ENCODE data around the gene UST.

The UST gene

GRCh38 chr6:148769304-148769968 is 22.6 kb downstream of the UST start:
- H3K79me2 ChIP-seq (ENCODE audit: insufficient read depth, low read depth): no peaks in the 10 kb centered on the region
- no peak for TF ChIP-seq CTCF (conservative IDR thresholded peaks at IDR 0.05; ENCODE audit: low read depth, low read length)

GRCh38 chr6:148770408-148771211 is 23.8 kb downstream of the UST start:
- Histone ChIP-seq H3K27ac (no peak overlapping the region), H4K20me1 (ENCODE audit: insufficient read depth) (no peaks in the 10 kb centered on the region), H3K36me3 (ENCODE audit: insufficient read depth) (no peaks in the 10 kb centered on the region), H3K4me3 (IDR thresholded peaks at IDR 0.05; ENCODE audit: insufficient read depth, low read depth, low read length) (no peak overlapping the region), H3K79me2 (ENCODE audit: insufficient read depth, low read depth) (no peaks in the 10 kb centered on the region), H3K4me1 (ENCODE audit: low read depth, poor library complexity, severe bottlenecking) (no peaks in the 10 kb centered on the region), H2AFZ (ENCODE audit: low read depth) (no peak overlapping the region), H3K9ac (no peak overlapping the region), H3K4me2 (no peak overlapping the region), H3K27me3 (ENCODE audit: insufficient read depth, low read depth) (no peaks in the 10 kb centered on the region)
- no peak for TF ChIP-seq CTCF (conservative IDR thresholded peaks at IDR 0.05; ENCODE audit: low read depth, low read length)

More at GRCh38 chr6:148769304-148769968, 22.6 kb downstream of the UST start:
- no peaks in the 10 kb centered on the region for H3K4me1 ChIP-seq (ENCODE audit: low read depth, poor library complexity, severe bottlenecking)
- no peaks in the 10 kb centered on the region for H3K36me3 ChIP-seq (ENCODE audit: insufficient read depth)
- no peak overlapping the region for H3K4me2 ChIP-seq
- no peak overlapping the region for H3K9ac ChIP-seq
- H3K27me3 ChIP-seq (ENCODE audit: insufficient read depth, low read depth): no peaks in the 10 kb centered on the region
- no peaks in the 10 kb centered on the region for H4K20me1 ChIP-seq (ENCODE audit: insufficient read depth)
- no peak overlapping the region for H2AFZ ChIP-seq (ENCODE audit: low read depth)
- no peak overlapping the region for H3K4me3 ChIP-seq (IDR thresholded peaks at IDR 0.05; ENCODE audit: insufficient read depth, low read depth, low read length)
- no peak overlapping the region for H3K27ac ChIP-seq

- no peak for TF ChIP-seq CTCF (conservative IDR thresholded peaks at IDR 0.05; ENCODE audit: low read depth, low read length)
- no peaks in the 10 kb centered on the region for H3K79me2 ChIP-seq (ENCODE audit: insufficient read depth, low read depth)
- H3K27ac ChIP-seq: no peak overlapping the region
- no peaks in the 10 kb centered on the region for H3K4me1 ChIP-seq (ENCODE audit: low read depth, poor library complexity, severe bottlenecking)
- no peak overlapping the region for H3K9ac ChIP-seq
- no peak overlapping the region for H2AFZ ChIP-seq (ENCODE audit: low read depth)
- no peaks in the 10 kb centered on the region for H4K20me1 ChIP-seq (ENCODE audit: insufficient read depth)
- H3K4me3 ChIP-seq (IDR thresholded peaks at IDR 0.05; ENCODE audit: insufficient read depth, low read depth, low read length): no peak overlapping the region
- no peak overlapping the region for H3K4me2 ChIP-seq
- H3K36me3 ChIP-seq (ENCODE audit: insufficient read depth): no peaks in the 10 kb centered on the region
- H3K27me3 ChIP-seq (ENCODE audit: insufficient read depth, low read depth): no peaks in the 10 kb centered on the region
These were observed 24.4 kb downstream of the UST start for GRCh38 chr6:148771212-148771601.

GRCh38 chr6:148771896-148772554 is 25.2 kb downstream of the UST start:
- no peaks in the 10 kb centered on the region for H3K4me1 ChIP-seq (ENCODE audit: low read depth, poor library complexity, severe bottlenecking)
- no peak overlapping the region for H3K9ac ChIP-seq

More at GRCh38 chr6:148771896-148772554, 25.2 kb downstream of the UST start:
- Histone ChIP-seq H3K4me3 (IDR thresholded peaks at IDR 0.05; ENCODE audit: insufficient read depth, low read depth, low read length) (no peak overlapping the region), H3K27ac (no peak overlapping the region), H3K79me2 (ENCODE audit: insufficient read depth, low read depth) (no peaks in the 10 kb centered on the region), H2AFZ (ENCODE audit: low read depth) (no peak overlapping the region), H4K20me1 (ENCODE audit: insufficient read depth) (no peaks in the 10 kb centered on the region), H3K4me2 (no peak overlapping the region), H3K27me3 (ENCODE audit: insufficient read depth, low read depth) (no peaks in the 10 kb centered on the region), H3K36me3 (ENCODE audit: insufficient read depth) (no peaks in the 10 kb centered on the region)
- TF ChIP-seq CTCF (conservative IDR thresholded peaks at IDR 0.05; ENCODE audit: low read depth, low read length): no peak

Measured in KMS-11 (cell line).